ENCODE data around the gene KIF4A. TPM values are rescaled to one million over a fixed set of nuclear protein-coding genes. Genes with fewer than 3 reads are reported as not detected.

KIF4A gene
- total and polyA plus RNA-seq, 9 of the 15 experiments (the other 6 are each of a cell fraction or from before 2014, with no cell fraction given), result 13.0 to 42.7 (median 35.9) TPM

DNA sequence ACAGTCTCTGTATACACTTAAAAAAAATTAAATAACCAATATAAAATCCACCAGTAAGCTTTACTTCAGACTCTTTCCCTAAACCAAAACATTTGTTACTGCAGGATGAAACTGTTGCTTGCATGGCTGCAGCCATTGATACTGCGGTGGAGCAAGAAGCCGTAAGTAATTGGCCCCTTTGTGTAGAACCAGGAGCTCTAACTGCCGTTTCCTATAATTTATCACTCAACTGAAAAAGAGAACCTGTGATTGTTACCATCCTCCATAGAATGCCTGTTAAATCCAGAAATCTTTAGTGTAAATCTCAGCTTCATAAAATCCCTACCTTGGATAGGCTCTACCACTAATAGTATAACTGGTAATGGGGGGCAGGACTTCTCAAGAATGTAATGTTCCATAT, 62.6 kb downstream of the KIF4A start (continued):
- TF ChIP-seq BRCA1 (IDR thresholded peaks at IDR 0.05), result no peak
- TF ChIP-seq BRCA1 (CRISPR knock-in tag; IDR thresholded peaks at IDR 0.05), result no peak
- no peak for TF ChIP-seq ATF1 (CRISPR knock-in tag; IDR thresholded peaks at IDR 0.05)
- no peak for TF ChIP-seq ATF1 (tag; IDR thresholded peaks at IDR 0.05)
- TF ChIP-seq CBX8 (IDR thresholded peaks at IDR 0.05; ENCODE audit: borderline replicate concordance, extremely low read depth, low read depth, low read length, poor library complexity, severe bottlenecking), result no peak
- no peak for TF ChIP-seq GABPB1 (CRISPR knock-in tag; IDR thresholded peaks at IDR 0.05)
- TF ChIP-seq TCF3 (CRISPR knock-in tag; IDR thresholded peaks at IDR 0.05), result no peak
- no peak for TF ChIP-seq SRSF7 (optimal IDR thresholded peaks at IDR 0.05; ENCODE audit: low read depth, low read length)
- TF ChIP-seq SRF (CRISPR knock-in tag; IDR thresholded peaks at IDR 0.05), result no peak
- TF ChIP-seq SMC3 (conservative IDR thresholded peaks at IDR 0.05; ENCODE audit: insufficient read depth, low read depth, low read length), result no peak
- TF ChIP-seq LCOR (CRISPR knock-in tag; IDR thresholded peaks at IDR 0.05), result no peak

DNA sequence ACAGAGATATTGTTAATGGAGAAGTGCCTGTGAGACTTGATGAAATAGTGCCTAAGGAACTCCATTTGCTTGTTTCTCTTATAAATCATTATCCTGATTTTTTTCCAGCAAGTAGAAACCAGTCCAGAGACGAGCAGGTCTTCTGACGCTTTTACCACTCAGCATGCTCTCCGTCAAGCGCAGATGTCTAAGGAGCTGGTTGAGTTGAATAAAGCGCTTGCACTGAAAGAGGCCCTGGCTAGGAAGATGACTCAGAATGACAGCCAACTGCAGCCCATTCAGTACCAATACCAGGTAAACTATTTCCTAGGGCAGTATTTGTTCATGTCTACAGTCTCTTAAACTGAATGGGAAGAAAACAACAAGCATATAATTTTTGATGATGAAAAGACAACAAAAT, 63.6 kb downstream of the KIF4A start:
- H3K4me2 ChIP-seq (ENCODE audit: insufficient read depth, low read length), result no peak overlapping the region
- H3K27me3 ChIP-seq (ENCODE audit: control insufficient read depth in 2 of 2, insufficient read depth in 2 of 2, low read length in 2 of 2), result no peaks in the 10 kb centered on the region
- H3K4me3 ChIP-seq, result no peak overlapping the region
- CTCF ChIA-PET (ENCODE audit: low intra/inter-chr PET ratio), result no interaction called here
- H3K27ac ChIP-seq (ENCODE audit: extremely low read depth, low read depth, low read length), result no peak overlapping the region
- no peaks in the 10 kb centered on the region for H3K4me1 ChIP-seq (replicated peaks in 1 of 2; ENCODE audit: control insufficient read depth in 2 of 2, insufficient read depth in 2 of 2, low read length in 2 of 2)
- in situ Hi-C loops (cut with MboI) (no loop called here), intact Hi-C loops (cut with micrococcal nuclease) (no loop called here)
- DNase-seq (ENCODE audit: extremely low read depth in 1 of 4, low spot score in 3 of 4), result no peak
- peaks cover 24% of the 10 kb centered on the region for H3K36me3 ChIP-seq (ENCODE audit: control insufficient read depth, insufficient read depth, low read length)
- WGBS (ENCODE audit: insufficient coverage, low coverage, missing lambda C conversion rate), result 90% methylated on average over 4 of the region's 5 CpGs
- H2AFZ ChIP-seq (ENCODE audit: low read depth, low read length), result no peak overlapping the region
- BruUV-seq (replicated peaks), result no TSS peak
- POLR2A ChIA-PET, result no interaction called here
- no peak for ATAC-seq
- FAIRE-seq, result no peak
- no peaks in the 10 kb centered on the region for H3K9me3 ChIP-seq (replicated peaks; ENCODE audit: control insufficient read depth, insufficient read depth, low read depth, low read length)
- no peaks in the 10 kb centered on the region for H4K20me1 ChIP-seq (replicated peaks; ENCODE audit: control insufficient read depth, insufficient read depth, low read length)
- no peak overlapping the region for H3K9ac ChIP-seq (ENCODE audit: insufficient read depth in 1 of 2, low read depth in 2 of 2, low read length in 2 of 2)
- no peaks in the 10 kb centered on the region for H3K79me2 ChIP-seq (ENCODE audit: control insufficient read depth, insufficient read depth, low read length)
- H3K9me1 ChIP-seq (ENCODE audit: control insufficient read depth, insufficient read depth, low read length), result no peaks in the 10 kb centered on the region
- no peak for TF ChIP-seq POLR2AphosphoS2 (IDR thresholded peaks at IDR 0.05; ENCODE audit: low read length)
- TF ChIP-seq KAT8 (IDR thresholded peaks at IDR 0.05; ENCODE audit: low read depth), result no peak
- TF ChIP-seq ZBTB40 (IDR thresholded peaks at IDR 0.05), result no peak
- no peak for TF ChIP-seq ZBTB40 (CRISPR knock-in tag; IDR thresholded peaks at IDR 0.05)
- TF ChIP-seq MAFG (tag; conservative IDR thresholded peaks at IDR 0.05), result no peak

Measured in K562 (cell line).